ENCODE results near the gene NTN1.

The NTN1 gene

GRCh38 chr17:9162275-9162985 lies 141.1 kb downstream of the NTN1 start:
- no peak for DNase-seq (ENCODE audit: low read depth)

- DNase-seq (ENCODE audit: low read depth): no peak
Observed at GRCh38 chr17:9166788-9167187, 145.5 kb downstream of the NTN1 start.

- no peak for DNase-seq (ENCODE audit: low read depth)
Observed at GRCh38 chr17:9167379-9167778, 146.1 kb downstream of the NTN1 start.

GRCh38 chr17:9169116-9169515 lies 147.8 kb downstream of the NTN1 start:
- DNase-seq (ENCODE audit: low read depth): no peak

GRCh38 chr17:9170336-9170735 lies 149.0 kb downstream of the NTN1 start:
- no peak for DNase-seq (ENCODE audit: low read depth)

- DNase-seq (ENCODE audit: low read depth): no peak
Observed at GRCh38 chr17:9170853-9171252, 149.5 kb downstream of the NTN1 start.

GRCh38 chr17:9173386-9173983 lies 152.2 kb downstream of the NTN1 start:
- DNase-seq (ENCODE audit: low read depth): no peak

- DNase-seq (ENCODE audit: low read depth): no peak
Observed at GRCh38 chr17:9174312-9174711, 153.0 kb downstream of the NTN1 start.

- DNase-seq (ENCODE audit: low read depth): no peak
Observed at GRCh38 chr17:9174779-9175574, 153.7 kb downstream of the NTN1 start.

GRCh38 chr17:9175700-9176467 lies 154.6 kb downstream of the NTN1 start:
- DNase-seq (ENCODE audit: low read depth): no peak

GRCh38 chr17:9177212-9177611 lies 155.9 kb downstream of the NTN1 start:
- DNase-seq (ENCODE audit: low read depth): no peak

GRCh38 chr17:9178319-9178718 lies 157.0 kb downstream of the NTN1 start:
- DNase-seq (ENCODE audit: low read depth): no peak

- no peak for DNase-seq (ENCODE audit: low read depth)
Observed at GRCh38 chr17:9179602-9180001, 158.3 kb downstream of the NTN1 start.

GRCh38 chr17:9181640-9182039 lies 160.3 kb downstream of the NTN1 start:
- no peak for DNase-seq (ENCODE audit: low read depth)

GRCh38 chr17:9183306-9183705 lies 162.0 kb downstream of the NTN1 start:
- DNase-seq (ENCODE audit: low read depth): no peak

GRCh38 chr17:9185142-9185541 lies 163.8 kb downstream of the NTN1 start:
- DNase-seq (ENCODE audit: low read depth): no peak

- no peak for DNase-seq (ENCODE audit: low read depth)
Observed at GRCh38 chr17:9185688-9186284, 164.5 kb downstream of the NTN1 start.

- no peak for DNase-seq (ENCODE audit: low read depth)
Observed at GRCh38 chr17:9187828-9188227, 166.5 kb downstream of the NTN1 start.

- no peak for DNase-seq (ENCODE audit: low read depth)
Observed at GRCh38 chr17:9188367-9188766, 167.1 kb downstream of the NTN1 start.

GRCh38 chr17:9189870-9190269 lies 168.6 kb downstream of the NTN1 start:
- no peak for DNase-seq (ENCODE audit: low read depth)

- DNase-seq (ENCODE audit: low read depth): no peak
Observed at GRCh38 chr17:9192010-9192409, 170.7 kb downstream of the NTN1 start.

GRCh38 chr17:9195411-9195810 lies 174.1 kb downstream of the NTN1 start:
- no peak for DNase-seq (ENCODE audit: low read depth)

Measured in amniotic epithelial cell (primary cell).